HEK293 (cell line): ENCODE data around the gene PDK2.
A peak's percentile ranks its signal among the peaks of the same experiment; 100 is the strongest.

Experiments
- KLF9 ChIP-seq: fragments of 450-650 bp; formaldehyde crosslinking; IDR thresholded peaks from 2 replicates; pipeline ENCODE4 v1.5.1; 2016; ENCODE audit warnings: missing biosample characterization, missing genetic modification characterization, low read depth
- ZBTB20 ChIP-seq: fragments of 450-650 bp; formaldehyde crosslinking; IDR thresholded peaks from 2 replicates; pipeline ENCODE4 v1.5.1; 2016; ENCODE audit warnings: missing biosample characterization, missing genetic modification characterization
- ZNF10 ChIP-seq: fragments of 450-650 bp; formaldehyde crosslinking; IDR thresholded peaks from 2 replicates; pipeline ENCODE4 v1.5.1; 2017; ENCODE audit warnings: missing biosample characterization, missing genetic modification characterization
- ZNF184 ChIP-seq: fragments of 450-650 bp; IDR thresholded peaks from 2 replicates; pipeline ENCODE4 v1.5.1; 2018; ENCODE audit warnings: missing biosample characterization, mild to moderate bottlenecking, missing genetic modification characterization
- ZNF350 ChIP-seq: fragments of 450-650 bp; formaldehyde crosslinking; IDR thresholded peaks from 2 replicates; pipeline ENCODE4 v1.5.0; 2017; ENCODE audit warnings: missing biosample characterization, mild to moderate bottlenecking, missing genetic modification characterization
- ZNF548 ChIP-seq: fragments of 450-650 bp; formaldehyde crosslinking; IDR thresholded peaks from 2 replicates; pipeline ENCODE4 v1.5.1; 2016; ENCODE audit warnings: missing biosample characterization, missing genetic modification characterization
- ZNF558 ChIP-seq: fragments of 450-650 bp; formaldehyde crosslinking; IDR thresholded peaks from 2 replicates; pipeline ENCODE4 v1.5.1; 2016; ENCODE audit warnings: missing biosample characterization, missing genetic modification characterization
- ZNF610 ChIP-seq: fragments of 450-650 bp; formaldehyde crosslinking; IDR thresholded peaks from 2 replicates; pipeline ENCODE4 v1.5.1; 2016; ENCODE audit warnings: missing biosample characterization, missing genetic modification characterization, borderline replicate concordance
- ZNF623 ChIP-seq: fragments of 450-650 bp; formaldehyde crosslinking; IDR thresholded peaks from 2 replicates; pipeline ENCODE4 v1.5.1; 2016; ENCODE audit warnings: missing biosample characterization, missing genetic modification characterization
- ZNF707 ChIP-seq: fragments of 450-650 bp; formaldehyde crosslinking; IDR thresholded peaks from 2 replicates; pipeline ENCODE4 v1.5.1; 2016; ENCODE audit warnings: missing biosample characterization, missing genetic modification characterization
- ZNF837 ChIP-seq: fragments of 450-650 bp; formaldehyde crosslinking; IDR thresholded peaks from 2 replicates; pipeline ENCODE4 v1.5.1; 2016; ENCODE audit warnings: missing biosample characterization, missing genetic modification characterization
- ZNF843 ChIP-seq: fragments of 450-650 bp; formaldehyde crosslinking; IDR thresholded peaks from 2 replicates; pipeline ENCODE4 v1.5.1; 2016; ENCODE audit warnings: missing biosample characterization, missing genetic modification characterization
- TF ChIP-seq, protein P1 (sequence below): fragments of 450-650 bp; formaldehyde crosslinking; IDR thresholded peaks from 2 replicates; pipeline ENCODE4 v1.5.1; 2016; ENCODE audit warnings: missing biosample characterization, missing genetic modification characterization
- TF ChIP-seq, protein P2 (sequence below): fragments of 450-650 bp; IDR thresholded peaks from 2 replicates; pipeline ENCODE4 v1.5.1; 2018; ENCODE audit warnings: missing biosample characterization, missing genetic modification characterization
- TF ChIP-seq, protein P3 (sequence below): fragments of 450-650 bp; formaldehyde crosslinking; IDR thresholded peaks from 2 replicates; pipeline ENCODE4 v1.5.1; 2016; ENCODE audit warnings: missing biosample characterization, missing genetic modification characterization, borderline replicate concordance
- TF ChIP-seq, protein P4 (sequence below): fragments of 450-650 bp; formaldehyde crosslinking; IDR thresholded peaks from 2 replicates; pipeline ENCODE4 v1.5.1; 2016; ENCODE audit warnings: missing biosample characterization, missing genetic modification characterization
- TF ChIP-seq, protein P5 (sequence below): fragments of 450-650 bp; formaldehyde crosslinking; IDR thresholded peaks from 2 replicates; pipeline ENCODE4 v1.5.1; 2016; ENCODE audit warnings: missing biosample characterization, missing genetic modification characterization
- TF ChIP-seq, protein P6 (sequence below): fragments of 450-650 bp; formaldehyde crosslinking; IDR thresholded peaks from 2 replicates; pipeline ENCODE4 v1.5.1; 2016; ENCODE audit warnings: missing biosample characterization, missing genetic modification characterization, low read depth
- TF ChIP-seq, protein P7 (sequence below): fragments of 450-650 bp; formaldehyde crosslinking; IDR thresholded peaks from 2 replicates; pipeline ENCODE4 v1.5.1; 2016; ENCODE audit warnings: missing biosample characterization, missing genetic modification characterization

Gene PDK2

DNA sequence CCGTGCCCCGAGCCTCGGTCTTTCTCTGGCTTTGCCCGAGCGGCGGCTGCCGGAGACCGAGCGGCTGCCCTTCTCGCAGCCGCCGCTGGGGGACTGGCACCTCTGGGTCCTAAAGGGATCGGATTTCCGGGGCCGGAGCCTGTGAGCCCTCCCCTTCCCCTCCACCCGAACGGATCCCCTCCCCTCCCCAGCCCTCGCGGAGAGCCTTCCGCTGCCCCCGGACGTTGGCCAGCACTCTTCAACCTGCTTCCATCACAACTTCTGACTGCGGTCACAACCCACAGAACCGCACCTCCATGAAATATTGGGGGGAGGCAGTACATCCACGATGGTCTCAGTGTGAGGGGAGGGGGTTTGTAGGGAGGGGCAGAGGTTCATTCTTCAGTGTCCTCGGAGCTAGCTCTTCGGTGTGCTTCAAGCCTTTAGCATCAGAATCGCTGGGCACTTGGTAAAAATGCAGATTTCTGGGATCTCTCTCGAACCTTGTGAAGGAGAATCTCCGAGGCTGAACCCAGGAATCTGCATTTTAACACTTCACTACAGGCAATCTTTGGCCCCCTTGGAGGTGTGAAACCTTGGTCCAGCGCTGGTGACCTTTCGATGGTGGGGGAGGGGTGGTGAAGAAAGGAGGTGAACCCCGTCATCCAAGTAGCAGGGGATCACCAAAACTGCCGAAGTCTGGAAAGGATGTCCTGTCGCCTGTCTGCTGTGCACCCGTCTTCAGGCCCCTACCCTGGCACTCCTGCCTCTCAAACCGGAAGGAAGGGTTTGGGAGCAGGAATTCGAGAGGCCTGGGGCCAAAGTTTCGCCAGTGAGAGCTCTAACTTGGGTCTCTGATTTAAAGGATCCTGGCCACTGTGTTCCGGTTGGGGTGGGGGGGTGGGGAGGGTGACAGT lies 56.1 kb downstream of the PDK2 start (continued):
- TF ChIP-seq, protein P1, sequence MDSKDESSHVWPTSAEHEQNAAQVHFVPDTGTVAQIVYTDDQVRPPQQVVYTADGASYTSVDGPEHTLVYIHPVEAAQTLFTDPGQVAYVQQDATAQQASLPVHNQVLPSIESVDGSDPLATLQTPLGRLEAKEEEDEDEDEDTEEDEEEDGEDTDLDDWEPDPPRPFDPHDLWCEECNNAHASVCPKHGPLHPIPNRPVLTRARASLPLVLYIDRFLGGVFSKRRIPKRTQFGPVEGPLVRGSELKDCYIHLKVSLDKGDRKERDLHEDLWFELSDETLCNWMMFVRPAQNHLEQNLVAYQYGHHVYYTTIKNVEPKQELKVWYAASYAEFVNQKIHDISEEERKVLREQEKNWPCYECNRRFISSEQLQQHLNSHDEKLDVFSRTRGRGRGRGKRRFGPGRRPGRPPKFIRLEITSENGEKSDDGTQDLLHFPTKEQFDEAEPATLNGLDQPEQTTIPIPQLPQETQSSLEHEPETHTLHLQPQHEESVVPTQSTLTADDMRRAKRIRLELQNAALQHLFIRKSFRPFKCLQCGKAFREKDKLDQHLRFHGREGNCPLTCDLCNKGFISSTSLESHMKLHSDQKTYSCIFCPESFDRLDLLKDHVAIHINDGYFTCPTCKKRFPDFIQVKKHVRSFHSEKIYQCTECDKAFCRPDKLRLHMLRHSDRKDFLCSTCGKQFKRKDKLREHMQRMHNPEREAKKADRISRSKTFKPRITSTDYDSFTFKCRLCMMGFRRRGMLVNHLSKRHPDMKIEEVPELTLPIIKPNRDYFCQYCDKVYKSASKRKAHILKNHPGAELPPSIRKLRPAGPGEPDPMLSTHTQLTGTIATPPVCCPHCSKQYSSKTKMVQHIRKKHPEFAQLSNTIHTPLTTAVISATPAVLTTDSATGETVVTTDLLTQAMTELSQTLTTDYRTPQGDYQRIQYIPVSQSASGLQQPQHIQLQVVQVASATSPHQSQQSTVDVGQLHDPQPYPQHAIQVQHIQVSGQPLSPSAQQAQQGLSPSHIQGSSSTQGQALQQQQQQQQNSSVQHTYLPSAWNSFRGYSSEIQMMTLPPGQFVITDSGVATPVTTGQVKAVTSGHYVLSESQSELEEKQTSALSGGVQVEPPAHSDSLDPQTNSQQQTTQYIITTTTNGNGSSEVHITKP (tag by site-specific recombination) = peak; percentile 57; the same call in 1 of the 2 replicates
- TF ChIP-seq ZNF707 (no peak), ZNF610 (no peak), ZNF623 (tag by site-specific recombination) (peak; percentile 73), ZNF350 (tag by site-specific recombination) (no peak), ZNF843 (no peak), KLF9 (tag by site-specific recombination) (no peak), ZNF184 (tag by site-specific recombination) (no peak), ZNF837 (tag by site-specific recombination) (peak; percentile 70), ZNF548 (tag by site-specific recombination) (no peak), ZNF558 (tag by site-specific recombination) (no peak), ZNF10 (0 out of 2 replicates have a peak, but pooled peaks have one; percentile 33), ZBTB20 (tag by site-specific recombination) (peak; percentile 100)
- TF ChIP-seq, protein P2, sequence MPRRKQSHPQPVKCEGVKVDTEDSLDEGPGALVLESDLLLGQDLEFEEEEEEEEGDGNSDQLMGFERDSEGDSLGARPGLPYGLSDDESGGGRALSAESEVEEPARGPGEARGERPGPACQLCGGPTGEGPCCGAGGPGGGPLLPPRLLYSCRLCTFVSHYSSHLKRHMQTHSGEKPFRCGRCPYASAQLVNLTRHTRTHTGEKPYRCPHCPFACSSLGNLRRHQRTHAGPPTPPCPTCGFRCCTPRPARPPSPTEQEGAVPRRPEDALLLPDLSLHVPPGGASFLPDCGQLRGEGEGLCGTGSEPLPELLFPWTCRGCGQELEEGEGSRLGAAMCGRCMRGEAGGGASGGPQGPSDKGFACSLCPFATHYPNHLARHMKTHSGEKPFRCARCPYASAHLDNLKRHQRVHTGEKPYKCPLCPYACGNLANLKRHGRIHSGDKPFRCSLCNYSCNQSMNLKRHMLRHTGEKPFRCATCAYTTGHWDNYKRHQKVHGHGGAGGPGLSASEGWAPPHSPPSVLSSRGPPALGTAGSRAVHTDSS (tag by site-specific recombination) = no peak
- TF ChIP-seq, protein P3, sequence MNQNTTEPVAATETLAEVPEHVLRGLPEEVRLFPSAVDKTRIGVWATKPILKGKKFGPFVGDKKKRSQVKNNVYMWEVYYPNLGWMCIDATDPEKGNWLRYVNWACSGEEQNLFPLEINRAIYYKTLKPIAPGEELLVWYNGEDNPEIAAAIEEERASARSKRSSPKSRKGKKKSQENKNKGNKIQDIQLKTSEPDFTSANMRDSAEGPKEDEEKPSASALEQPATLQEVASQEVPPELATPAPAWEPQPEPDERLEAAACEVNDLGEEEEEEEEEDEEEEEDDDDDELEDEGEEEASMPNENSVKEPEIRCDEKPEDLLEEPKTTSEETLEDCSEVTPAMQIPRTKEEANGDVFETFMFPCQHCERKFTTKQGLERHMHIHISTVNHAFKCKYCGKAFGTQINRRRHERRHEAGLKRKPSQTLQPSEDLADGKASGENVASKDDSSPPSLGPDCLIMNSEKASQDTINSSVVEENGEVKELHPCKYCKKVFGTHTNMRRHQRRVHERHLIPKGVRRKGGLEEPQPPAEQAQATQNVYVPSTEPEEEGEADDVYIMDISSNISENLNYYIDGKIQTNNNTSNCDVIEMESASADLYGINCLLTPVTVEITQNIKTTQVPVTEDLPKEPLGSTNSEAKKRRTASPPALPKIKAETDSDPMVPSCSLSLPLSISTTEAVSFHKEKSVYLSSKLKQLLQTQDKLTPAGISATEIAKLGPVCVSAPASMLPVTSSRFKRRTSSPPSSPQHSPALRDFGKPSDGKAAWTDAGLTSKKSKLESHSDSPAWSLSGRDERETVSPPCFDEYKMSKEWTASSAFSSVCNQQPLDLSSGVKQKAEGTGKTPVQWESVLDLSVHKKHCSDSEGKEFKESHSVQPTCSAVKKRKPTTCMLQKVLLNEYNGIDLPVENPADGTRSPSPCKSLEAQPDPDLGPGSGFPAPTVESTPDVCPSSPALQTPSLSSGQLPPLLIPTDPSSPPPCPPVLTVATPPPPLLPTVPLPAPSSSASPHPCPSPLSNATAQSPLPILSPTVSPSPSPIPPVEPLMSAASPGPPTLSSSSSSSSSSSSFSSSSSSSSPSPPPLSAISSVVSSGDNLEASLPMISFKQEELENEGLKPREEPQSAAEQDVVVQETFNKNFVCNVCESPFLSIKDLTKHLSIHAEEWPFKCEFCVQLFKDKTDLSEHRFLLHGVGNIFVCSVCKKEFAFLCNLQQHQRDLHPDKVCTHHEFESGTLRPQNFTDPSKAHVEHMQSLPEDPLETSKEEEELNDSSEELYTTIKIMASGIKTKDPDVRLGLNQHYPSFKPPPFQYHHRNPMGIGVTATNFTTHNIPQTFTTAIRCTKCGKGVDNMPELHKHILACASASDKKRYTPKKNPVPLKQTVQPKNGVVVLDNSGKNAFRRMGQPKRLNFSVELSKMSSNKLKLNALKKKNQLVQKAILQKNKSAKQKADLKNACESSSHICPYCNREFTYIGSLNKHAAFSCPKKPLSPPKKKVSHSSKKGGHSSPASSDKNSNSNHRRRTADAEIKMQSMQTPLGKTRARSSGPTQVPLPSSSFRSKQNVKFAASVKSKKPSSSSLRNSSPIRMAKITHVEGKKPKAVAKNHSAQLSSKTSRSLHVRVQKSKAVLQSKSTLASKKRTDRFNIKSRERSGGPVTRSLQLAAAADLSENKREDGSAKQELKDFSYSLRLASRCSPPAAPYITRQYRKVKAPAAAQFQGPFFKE (tag by site-specific recombination) = 0 out of 2 replicates have a peak, but pooled peaks have one; percentile 54
- TF ChIP-seq, protein P4, sequence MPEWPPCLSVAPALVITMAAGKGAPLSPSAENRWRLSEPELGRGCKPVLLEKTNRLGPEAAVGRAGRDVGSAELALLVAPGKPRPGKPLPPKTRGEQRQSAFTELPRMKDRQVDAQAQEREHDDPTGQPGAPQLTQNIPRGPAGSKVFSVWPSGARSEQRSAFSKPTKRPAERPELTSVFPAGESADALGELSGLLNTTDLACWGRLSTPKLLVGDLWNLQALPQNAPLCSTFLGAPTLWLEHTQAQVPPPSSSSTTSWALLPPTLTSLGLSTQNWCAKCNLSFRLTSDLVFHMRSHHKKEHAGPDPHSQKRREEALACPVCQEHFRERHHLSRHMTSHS = no peak
- TF ChIP-seq, protein P5, sequence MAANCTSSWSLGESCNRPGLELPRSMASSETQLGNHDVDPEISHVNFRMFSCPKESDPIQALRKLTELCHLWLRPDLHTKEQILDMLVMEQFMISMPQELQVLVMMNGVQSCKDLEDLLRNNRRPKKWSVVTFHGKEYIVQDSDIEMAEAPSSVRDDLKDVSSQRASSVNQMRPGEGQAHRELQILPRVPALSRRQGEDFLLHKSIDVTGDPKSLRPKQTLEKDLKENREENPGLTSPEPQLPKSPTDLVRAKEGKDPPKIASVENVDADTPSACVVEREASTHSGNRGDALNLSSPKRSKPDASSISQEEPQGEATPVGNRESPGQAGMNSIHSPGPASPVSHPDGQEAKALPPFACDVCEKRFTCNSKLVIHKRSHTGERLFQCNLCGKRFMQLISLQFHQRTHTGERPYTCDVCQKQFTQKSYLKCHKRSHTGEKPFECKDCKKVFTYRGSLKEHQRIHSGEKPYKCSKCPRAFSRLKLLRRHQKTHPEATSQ (tag by site-specific recombination) = no peak
- TF ChIP-seq, protein P6, sequence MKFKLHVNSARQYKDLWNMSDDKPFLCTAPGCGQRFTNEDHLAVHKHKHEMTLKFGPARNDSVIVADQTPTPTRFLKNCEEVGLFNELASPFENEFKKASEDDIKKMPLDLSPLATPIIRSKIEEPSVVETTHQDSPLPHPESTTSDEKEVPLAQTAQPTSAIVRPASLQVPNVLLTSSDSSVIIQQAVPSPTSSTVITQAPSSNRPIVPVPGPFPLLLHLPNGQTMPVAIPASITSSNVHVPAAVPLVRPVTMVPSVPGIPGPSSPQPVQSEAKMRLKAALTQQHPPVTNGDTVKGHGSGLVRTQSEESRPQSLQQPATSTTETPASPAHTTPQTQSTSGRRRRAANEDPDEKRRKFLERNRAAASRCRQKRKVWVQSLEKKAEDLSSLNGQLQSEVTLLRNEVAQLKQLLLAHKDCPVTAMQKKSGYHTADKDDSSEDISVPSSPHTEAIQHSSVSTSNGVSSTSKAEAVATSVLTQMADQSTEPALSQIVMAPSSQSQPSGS = no peak
- TF ChIP-seq, protein P7, sequence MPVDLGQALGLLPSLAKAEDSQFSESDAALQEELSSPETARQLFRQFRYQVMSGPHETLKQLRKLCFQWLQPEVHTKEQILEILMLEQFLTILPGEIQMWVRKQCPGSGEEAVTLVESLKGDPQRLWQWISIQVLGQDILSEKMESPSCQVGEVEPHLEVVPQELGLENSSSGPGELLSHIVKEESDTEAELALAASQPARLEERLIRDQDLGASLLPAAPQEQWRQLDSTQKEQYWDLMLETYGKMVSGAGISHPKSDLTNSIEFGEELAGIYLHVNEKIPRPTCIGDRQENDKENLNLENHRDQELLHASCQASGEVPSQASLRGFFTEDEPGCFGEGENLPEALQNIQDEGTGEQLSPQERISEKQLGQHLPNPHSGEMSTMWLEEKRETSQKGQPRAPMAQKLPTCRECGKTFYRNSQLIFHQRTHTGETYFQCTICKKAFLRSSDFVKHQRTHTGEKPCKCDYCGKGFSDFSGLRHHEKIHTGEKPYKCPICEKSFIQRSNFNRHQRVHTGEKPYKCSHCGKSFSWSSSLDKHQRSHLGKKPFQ (tag by site-specific recombination) = no peak; the same call in 1 of the 2 replicates
